ENCODE results near the gene BICC1.
"Not testable (repeated sequence)": the region's sequence is repeated elsewhere in the genome, so short reads cannot be mapped to it uniquely, and the experiment has no call there.

Gene BICC1

GRCh38 chr10:58836176-58836700 is 323.6 kb downstream of the BICC1 start:
- no peak for DNase-seq

GRCh38 chr10:58836991-58837575 is 324.4 kb downstream of the BICC1 start:
- DNase-seq: no peak

GRCh38 chr10:58837826-58838225 is 325.2 kb downstream of the BICC1 start:
- no peak for DNase-seq

GRCh38 chr10:58838561-58839208 is 326.0 kb downstream of the BICC1 start:
- DNase-seq: no peak

GRCh38 chr10:58839771-58840170 is 327.1 kb downstream of the BICC1 start:
- no peak for DNase-seq

GRCh38 chr10:58840840-58841435 is 328.3 kb downstream of the BICC1 start:
- DNase-seq: no peak

GRCh38 chr10:58842860-58843376 is 330.2 kb downstream of the BICC1 start:
- no peak for DNase-seq

GRCh38 chr10:58843760-58844159 is 331.1 kb downstream of the BICC1 start:
- no peak for DNase-seq

- no peak for DNase-seq
Measured at GRCh38 chr10:58844680-58845079, 332.0 kb downstream of the BICC1 start.

GRCh38 chr10:58846856-58847255 is 334.2 kb downstream of the BICC1 start:
- no peak for DNase-seq

- no peak for DNase-seq
Measured at GRCh38 chr10:58851606-58852005, 338.9 kb downstream of the BICC1 start.

GRCh38 chr10:58853668-58854067 is 341.0 kb downstream of the BICC1 start:
- DNase-seq: no peak

GRCh38 chr10:58854811-58855210 is 342.1 kb downstream of the BICC1 start:
- DNase-seq: no peak

GRCh38 chr10:58856508-58857240 is 344.0 kb downstream of the BICC1 start:
- no peak for DNase-seq

- no peak for DNase-seq
Measured at GRCh38 chr10:58857251-58857805, 344.7 kb downstream of the BICC1 start.

GRCh38 chr10:58858123-58858522 is 345.5 kb downstream of the BICC1 start:
- not testable (repeated sequence) for DNase-seq

GRCh38 chr10:58859526-58859925 is 346.9 kb downstream of the BICC1 start:
- DNase-seq: no peak

- DNase-seq: no peak
Measured at GRCh38 chr10:58867683-58868082, 355.0 kb downstream of the BICC1 start.

- DNase-seq: no peak
Measured at GRCh38 chr10:58868736-58869435, 356.2 kb downstream of the BICC1 start.

GRCh38 chr10:58870070-58870469 is 357.4 kb downstream of the BICC1 start:
- no peak for DNase-seq

GRCh38 chr10:58873161-58873560 is 360.5 kb downstream of the BICC1 start:
- DNase-seq: no peak
